ENCODE data around the gene PDE4B. TPM values are rescaled to one million over a fixed set of nuclear protein-coding genes. Genes with fewer than 3 reads are reported as not detected.
A peak's percentile ranks its signal among the peaks of the same experiment; 100 is the strongest.

Gene PDE4B
- total RNA-seq, 1 experiment from 2014 or later: 9.0 TPM

DNA sequence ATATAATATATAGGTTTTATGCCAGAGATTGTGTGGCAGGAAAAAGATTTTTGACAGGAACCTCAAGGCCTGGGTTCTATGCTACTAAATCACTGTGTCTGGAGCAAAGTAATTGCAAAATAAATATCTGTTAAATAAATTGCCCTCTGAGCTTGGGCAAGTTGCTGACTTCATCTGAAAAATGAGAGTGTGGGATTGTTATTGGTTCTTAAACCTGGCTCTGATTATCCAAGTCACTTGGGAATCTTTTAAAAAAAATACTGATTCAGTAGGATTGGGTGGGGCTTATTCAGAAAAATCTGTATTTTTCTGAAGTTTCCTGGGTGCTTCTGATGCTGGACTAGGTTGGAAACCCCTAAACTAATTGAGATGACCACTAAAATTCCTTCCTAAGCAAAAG, 567.1 kb downstream of the PDE4B start:
- DNase-seq (ENCODE audit: low read depth): no peak

DNA sequence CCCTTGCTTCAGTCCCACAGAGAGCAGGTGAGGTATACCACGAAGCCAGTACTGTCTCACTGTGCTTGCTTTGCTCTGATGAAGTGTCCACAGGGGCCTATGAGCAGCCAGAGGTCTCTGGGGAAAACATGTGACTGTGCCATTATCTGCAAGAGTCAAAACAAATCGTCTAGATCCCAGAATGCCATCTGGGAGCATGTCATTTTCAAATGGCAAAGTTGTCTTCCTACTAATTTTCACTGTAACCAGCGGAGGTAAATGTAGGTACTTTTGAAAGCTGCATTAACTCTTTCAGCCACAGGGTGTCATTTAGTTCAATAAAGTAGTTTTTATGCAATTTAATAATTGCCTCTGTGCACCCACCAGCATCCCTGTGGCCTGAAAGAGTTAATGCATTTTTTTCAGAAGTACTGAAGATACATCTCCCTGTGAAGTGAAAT, 567.6 kb downstream of the PDE4B start:
- no peak for DNase-seq (ENCODE audit: low read depth)

DNA sequence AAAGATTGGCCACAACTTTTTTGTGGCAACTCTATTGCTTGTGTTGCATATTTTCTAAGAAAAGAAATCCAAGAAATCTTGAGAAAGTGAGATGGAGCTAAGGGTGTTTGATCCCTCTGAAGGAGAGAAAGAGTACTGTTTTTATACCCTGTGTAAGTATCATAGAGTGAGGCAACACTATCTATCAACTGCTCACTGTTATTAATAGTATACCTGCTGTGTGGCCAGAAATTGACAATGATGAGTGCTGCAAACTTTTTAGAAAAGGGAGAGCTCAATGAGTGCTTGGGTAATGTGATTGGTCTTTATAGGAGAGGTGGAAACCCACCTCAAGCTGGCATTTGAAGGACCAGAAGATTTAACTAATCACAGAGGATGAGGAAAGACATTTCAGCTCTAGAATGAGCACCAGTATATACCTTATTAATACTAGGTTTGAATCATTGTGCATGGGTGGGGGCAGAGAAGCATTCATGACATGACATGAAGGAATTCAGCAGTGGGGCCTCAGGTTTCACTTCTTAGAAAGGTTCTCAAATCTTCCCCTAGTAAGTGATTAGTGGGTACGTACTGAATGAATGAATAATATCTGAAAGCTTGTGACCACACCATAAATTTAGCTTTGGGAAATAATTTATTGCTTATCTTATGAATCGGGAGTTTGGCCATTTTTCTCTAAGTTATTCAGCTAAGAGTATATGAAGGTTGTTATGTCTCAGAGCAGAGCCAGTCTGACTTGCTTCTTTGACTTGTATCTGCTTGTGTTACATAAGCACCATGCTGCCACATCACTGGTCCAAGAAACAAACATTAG, 572.1 kb downstream of the PDE4B start:
- no peak for DNase-seq (ENCODE audit: low read depth)

DNA sequence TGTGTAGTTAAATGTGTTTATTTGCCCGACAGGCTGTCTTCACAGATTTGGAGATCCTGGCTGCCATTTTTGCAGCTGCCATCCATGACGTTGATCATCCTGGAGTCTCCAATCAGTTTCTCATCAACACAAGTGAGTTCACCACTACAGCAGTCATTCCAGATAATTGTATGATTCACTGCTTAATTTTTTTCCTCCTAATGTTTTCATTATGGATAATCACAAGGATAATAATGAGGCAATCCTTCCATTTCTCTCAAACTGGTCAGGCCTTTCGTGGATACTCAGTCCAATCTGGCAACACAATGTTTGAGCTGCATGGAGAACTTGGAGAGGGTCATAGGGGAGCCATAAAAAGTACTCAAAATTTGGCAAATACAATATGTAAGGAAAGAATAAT, 572.9 kb downstream of the PDE4B start:
- no peak for DNase-seq (ENCODE audit: low read depth)

DNA sequence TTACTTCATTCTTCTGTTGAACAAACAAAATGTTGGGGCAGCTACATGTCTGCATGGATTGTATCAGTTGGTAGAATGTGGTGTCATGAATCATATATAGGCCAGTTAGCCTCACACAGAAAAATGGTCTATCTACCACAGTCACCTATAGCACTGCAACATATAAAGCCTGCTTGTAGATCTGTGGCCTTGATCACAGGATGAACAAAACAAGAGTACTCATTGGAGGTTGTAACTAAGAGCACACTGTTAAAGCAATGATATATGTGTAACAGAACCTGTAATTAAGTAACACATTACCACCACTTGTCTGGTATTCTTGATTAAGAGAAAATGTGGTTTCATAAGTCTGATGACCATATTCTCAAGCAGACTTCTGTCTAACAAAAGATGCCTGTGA, 573.9 kb downstream of the PDE4B start:
- DNase-seq (ENCODE audit: low read depth): no peak

DNA sequence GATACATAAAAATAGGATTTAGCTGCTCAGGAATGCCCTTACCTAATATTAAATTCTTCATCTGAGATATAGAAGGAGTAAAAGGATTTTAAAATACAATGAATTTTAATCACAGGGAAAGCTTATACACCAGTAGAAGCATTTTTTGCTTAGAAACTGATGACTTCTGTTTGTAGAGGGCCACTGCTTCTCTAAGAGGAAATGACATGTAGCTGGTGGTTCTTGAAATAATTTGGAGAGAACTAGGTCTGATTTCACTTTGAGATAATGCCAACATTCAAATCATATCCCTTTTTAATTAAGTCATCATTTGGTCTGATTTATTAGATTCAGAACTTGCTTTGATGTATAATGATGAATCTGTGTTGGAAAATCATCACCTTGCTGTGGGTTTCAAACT, 574.7 kb downstream of the PDE4B start:
- DNase-seq (ENCODE audit: low read depth): no peak

DNA sequence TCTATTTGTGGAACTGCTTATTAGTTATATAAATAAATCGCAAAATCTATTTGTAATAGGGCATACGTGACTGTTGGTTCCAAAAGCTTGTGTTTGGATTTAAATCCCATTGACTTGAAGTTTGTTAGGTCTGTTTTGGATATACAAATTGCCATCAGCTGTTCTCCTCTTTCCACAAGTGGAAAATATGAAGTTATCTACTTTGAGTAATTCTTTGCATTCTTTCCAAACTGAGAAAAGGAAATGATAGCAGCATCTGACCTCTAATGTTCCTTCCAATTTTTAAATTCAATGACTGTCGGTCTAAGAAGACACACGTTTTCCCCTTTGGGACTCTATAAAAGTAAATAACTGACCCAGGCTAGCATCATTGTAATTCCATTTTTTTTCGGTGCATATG, 575.6 kb downstream of the PDE4B start:
- DNase-seq (ENCODE audit: low read depth): no peak

DNA sequence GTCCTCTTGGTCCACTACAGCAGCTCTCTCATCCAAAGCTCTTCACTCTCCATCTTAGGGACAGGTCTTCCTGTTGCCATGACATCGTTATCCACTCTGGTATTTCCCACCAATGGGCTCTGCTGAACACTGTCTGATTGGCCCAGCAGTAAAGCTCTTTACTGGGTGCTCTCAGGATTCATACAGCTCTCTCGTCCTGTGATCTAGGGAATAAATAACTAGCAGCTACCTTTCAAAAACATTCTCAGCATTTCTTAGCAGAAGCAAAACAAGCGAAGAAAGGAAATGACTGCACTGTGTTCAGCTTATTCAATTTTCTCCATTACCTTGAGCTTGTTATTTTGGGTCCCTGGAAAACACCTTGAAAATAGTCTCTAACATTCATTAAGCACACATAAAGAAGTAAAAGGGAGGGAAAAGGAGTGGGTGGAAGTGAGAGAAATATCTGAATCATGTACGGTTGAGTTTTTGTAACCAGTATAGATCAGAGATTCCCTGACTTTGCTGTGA, 577.8 kb downstream of the PDE4B start:
- no peak for DNase-seq (ENCODE audit: low read depth)

DNA sequence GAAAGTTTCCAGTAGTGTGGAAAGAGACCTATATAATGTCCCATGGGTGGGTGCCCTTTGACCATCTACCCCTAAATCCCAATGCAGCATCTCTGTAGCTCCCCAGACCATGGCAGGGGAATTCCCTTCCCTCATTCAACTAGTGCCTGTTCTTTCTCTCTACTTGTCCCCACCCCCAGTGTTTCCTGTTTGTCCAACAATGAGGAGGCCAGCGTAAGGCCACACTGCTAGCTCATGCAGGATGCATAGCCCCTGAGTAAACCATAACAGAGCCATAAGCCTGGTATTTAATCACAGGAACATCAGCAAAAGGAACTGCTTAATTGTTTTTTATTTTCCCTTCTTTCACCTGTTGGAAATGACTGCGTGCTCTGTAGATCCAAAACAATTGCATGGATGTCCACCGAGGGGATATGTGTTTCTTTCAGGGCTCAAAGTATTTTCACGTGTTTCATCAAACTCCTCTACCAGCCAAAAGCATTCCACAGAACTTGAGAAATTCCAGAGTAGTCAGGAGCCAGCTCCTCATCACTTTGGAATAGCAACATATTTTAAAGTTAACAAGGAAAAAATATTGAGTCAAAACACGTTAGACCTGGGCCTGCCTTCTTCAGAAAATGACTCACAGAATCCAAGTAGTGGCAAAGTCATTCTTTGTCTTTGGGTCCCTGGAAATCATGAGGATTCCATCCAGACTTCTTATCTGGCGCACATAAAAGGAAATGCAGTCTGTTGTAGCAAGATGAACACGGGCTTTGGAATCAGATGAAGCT, 578.7 kb downstream of the PDE4B start:
- DNase-seq (ENCODE audit: low read depth): peak; percentile 13

DNA sequence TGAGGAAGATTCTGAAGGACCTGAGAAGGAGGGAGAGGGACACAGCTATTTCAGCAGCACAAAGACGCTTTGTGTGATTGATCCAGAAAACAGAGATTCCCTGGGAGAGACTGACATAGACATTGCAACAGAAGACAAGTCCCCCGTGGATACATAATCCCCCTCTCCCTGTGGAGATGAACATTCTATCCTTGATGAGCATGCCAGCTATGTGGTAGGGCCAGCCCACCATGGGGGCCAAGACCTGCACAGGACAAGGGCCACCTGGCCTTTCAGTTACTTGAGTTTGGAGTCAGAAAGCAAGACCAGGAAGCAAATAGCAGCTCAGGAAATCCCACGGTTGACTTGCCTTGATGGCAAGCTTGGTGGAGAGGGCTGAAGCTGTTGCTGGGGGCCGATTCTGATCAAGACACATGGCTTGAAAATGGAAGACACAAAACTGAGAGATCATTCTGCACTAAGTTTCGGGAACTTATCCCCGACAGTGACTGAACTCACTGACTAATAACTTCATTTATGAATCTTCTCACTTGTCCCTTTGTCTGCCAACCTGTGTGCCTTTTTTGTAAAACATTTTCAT, 579.9 kb downstream of the PDE4B start:
- DNase-seq (ENCODE audit: low read depth): no peak

DNA sequence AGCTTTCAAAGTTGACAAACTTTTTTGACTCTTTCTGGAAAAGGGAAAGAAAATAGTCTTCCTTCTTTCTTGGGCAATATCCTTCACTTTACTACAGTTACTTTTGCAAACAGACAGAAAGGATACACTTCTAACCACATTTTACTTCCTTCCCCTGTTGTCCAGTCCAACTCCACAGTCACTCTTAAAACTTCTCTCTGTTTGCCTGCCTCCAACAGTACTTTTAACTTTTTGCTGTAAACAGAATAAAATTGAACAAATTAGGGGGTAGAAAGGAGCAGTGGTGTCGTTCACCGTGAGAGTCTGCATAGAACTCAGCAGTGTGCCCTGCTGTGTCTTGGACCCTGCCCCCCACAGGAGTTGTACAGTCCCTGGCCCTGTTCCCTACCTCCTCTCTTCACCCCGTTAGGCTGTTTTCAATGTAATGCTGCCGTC, 580.5 kb downstream of the PDE4B start:
- no peak for DNase-seq (ENCODE audit: low read depth)

DNA sequence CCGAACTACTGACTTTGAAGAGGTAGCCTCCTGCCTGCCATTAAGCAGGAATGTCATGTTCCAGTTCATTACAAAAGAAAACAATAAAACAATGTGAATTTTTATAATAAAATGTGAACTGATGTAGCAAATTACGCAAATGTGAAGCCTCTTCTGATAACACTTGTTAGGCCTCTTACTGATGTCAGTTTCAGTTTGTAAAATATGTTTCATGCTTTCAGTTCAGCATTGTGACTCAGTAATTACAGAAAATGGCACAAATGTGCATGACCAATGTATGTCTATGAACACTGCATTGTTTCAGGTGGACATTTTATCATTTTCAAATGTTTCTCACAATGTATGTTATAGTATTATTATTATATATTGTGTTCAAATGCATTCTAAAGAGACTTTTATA, 581.5 kb downstream of the PDE4B start:
- DNase-seq (ENCODE audit: low read depth): peak; percentile 26

DNA sequence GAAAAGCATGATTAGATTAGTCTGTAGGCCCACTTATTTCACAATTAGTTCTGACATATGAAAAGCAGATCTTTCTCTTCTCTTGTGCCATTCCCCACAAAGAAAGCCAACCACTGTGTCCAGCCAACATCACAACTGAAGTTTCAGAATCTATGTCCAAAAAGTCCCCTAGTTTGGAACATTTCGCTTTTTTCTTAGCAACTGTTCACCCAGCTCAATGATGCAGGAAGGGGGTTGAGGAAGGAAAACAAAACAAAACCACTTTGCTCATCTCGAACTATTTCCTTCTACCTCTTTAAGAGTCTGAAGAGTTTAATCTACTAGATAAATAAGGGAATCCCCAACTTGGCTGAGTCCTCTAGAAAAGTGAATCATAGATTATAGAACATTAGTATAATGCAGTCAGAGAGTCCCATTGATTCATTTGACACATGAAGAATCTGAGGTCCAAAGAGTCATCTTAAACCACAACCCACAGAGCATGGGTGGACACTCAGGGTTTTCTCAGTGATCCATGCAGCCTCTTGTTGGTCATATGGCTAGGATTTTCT, 581.9 kb downstream of the PDE4B start:
- DNase-seq (ENCODE audit: low read depth): peak; percentile 92

DNA sequence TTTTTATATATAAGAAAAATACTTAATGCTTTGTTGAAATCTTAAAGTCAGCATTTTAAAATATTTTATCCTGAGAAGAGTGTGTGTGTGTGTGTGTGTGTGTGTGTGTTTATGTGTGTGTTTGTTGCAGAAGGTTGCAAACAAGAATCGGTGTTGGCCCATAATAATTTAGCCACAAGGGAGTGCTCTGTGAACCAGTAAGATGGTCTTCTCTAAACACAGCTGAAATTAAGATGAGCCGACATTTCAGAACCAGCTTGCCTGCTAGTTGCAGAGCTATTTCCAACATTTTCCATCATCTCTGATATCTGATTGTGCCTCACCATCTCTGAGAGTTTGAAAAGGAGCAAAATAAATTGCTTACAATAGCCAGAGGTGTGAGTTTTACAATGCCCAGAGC, 582.4 kb downstream of the PDE4B start:
- DNase-seq (ENCODE audit: low read depth): no peak

DNA sequence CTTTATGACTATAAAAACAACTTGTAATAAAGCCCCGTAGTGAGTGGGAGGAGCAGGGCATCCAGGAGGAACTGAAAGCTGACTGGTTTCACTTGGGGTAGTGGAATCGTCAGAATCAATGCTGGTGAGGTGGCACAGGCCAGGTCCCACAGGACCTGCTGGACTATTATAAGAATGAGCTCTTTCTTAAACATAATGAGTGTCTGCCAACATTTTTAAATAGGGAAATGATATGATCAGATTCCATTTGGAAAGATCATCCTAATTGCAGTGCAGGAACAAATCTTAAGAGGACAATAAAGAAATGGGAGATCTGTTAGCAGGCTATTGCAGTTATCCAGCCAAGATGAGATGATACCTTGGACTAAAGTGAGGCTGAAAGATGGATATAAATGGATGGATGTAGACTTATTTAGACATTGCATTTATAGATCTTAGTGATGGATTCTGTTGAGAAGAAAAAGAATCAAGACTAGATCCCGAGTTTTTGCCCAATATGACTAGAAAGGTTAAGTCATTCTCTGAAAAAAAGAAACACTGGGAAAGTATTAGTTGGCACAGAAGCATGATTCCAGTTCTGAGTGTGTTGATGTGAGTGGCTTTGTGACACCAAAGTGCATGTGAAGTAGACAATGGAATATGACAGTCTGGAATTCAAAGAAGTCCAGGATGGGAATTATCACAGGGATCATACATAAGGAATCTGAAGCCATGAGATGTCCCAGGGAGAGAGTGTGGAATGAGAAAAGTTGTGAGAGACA, 587.9 kb downstream of the PDE4B start:
- DNase-seq (ENCODE audit: low read depth): no peak

DNA sequence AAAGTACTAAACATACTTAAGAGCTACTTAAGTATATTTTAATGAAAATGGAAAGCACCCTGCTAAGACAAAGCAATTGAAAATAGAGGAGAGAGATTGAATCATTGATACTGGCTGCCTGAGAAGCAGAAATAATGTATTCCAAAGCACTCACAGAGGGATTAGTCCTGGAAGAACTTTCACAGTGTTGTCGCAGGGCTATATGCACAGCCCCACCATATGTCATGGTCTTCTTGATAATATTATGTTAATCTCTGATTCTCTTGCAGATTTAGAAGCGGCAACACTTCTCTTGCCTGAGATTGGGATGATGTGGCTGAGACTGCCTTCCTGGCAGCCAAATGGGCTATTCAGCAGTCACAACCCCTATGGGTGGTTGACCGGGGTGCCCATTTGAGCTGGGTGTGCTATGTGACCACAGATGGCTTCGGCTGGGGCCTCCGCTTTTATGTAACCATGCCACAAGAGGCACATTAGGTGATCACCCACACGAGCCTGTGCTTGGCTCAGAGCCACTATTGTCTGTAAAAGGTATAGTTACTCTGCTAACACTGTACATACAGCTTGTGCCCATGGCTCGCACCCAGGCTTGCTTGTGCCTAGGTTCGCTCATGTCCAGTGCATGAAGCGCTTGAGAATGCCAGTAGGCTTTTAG, 589.1 kb downstream of the PDE4B start:
- DNase-seq (ENCODE audit: low read depth): no peak

DNA sequence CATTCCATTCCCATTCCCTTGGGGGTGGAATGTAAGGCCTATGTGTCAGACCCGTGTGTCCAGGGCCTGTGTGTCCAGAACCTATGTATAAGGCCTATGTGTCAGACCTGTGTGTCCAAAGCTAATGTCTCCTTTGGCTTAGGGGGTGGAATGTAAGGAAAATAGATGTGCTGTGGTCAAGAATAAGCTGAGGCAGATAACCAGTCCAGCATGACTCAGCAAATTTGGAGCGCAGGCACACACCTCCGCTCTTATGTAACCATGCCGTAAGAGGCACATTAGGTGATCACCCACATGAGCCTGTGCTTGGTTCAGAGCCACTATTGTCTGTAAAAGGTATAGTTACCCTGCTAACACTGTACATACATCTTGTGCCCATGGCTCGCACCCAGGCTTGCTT, 590.5 kb downstream of the PDE4B start:
- peak; percentile 24 for DNase-seq (ENCODE audit: low read depth)

DNA sequence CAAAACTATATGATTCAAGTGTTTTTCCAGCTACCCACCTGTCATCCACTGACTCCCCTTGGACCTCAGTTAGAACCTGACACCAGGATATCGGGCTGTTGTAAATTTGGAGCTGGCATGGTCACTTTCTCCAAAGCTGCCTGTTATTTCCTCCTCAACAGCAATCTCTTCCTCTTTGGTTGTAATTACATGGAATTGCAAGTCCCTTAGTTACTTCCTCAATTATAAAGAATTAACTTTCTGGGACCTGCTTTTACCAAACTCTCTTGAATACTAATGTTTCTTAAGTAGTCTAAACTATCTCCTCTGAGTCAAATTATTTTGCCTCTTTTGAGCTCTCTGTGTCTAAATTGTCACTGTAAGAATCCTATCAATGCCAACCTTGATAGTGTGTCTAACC, 590.9 kb downstream of the PDE4B start:
- no peak for DNase-seq (ENCODE audit: low read depth)

DNA sequence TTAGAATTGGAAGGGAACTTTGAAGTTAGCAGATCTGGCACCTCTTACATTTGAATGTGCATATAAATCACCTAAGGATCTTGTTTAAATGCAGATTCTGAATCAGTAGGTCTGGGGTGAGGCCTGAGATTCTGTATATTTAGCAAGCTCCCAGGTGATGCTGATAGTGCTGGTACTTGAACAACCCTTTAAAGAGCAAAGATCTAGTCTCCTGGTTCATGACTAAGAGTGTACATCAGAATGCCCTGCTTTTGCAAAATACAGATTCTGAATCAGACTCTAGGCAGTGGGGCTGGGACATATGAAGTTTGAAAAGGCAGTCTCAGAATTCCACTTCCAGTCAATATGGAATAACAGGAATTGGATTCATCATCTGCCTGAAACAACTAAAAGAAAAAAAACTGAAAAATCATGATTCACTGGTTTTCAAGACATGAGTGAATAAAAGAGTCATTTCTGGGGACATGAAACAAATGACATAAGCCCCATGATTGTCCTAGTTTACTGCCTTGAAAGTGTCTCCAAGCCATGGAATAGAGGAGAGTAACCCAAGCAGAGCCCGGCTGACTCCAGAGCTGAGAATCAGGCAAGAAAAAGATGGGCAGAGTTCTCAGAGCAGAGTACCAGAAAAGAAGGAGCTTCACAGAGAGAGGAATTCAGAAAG, 591.7 kb downstream of the PDE4B start:
- no peak for DNase-seq (ENCODE audit: low read depth)

DNA sequence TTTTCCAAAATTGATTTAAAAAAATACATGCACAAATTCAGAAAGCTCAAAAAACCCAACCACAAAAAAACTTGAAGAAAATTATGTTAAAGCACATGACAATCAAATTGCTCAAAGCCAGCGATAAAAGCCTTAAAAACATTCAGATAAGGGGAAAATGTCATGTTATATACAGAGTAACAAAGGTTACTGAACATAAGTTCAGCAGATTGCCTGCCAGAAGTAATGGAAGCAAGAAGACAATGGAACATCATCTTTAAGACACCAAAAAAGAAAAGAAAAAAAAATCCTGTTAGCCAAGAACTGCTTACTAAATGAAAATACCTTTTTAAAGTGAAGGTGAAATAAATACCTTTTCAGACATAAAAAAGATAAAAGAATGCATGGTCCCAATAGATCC, 594.0 kb downstream of the PDE4B start:
- DNase-seq (ENCODE audit: low read depth): no peak

Measured in RPMI7951 (cell line).